CD4-positive, alpha-beta T cell treated with Interleukin-2 at 100 ng/mL for 4 hours (primary cell): ENCODE results near the gene RIPOR1.
"Not testable (repeated sequence)": the region's sequence is repeated elsewhere in the genome, so short reads cannot be mapped to it uniquely, and the experiment has no call there.

ENCODE experiments used
- DNase-seq: peaks from one replicate; pipeline ENCODE4 v3.0.0-alpha.2; 2020; ENCODE audit warnings: low spot score

RIPOR1 gene

GRCh38 chr16:67528222-67528869 lies at the start of gene RIPOR1:
Gene RIPOR1 (plus strand): TSS chr16:67528829. CDS start chr16:67538447, 9,618 bp downstream.
- DNase-seq, result peak; percentile 32

- peak; percentile 98 for DNase-seq
These were observed 47.6 kb upstream of the RIPOR1 start, which contains the start of gene ATP6V0D1 for GRCh38 chr16:67480833-67481560. Gene ATP6V0D1 (minus strand): TSS chr16:67481157. CDS start chr16:67481086, 71 bp downstream.

GRCh38 chr16:67481561-67482232 lies 46.9 kb upstream of the RIPOR1 start:
- DNase-seq, result peak; percentile 29

- DNase-seq, result no peak
These were observed 46.2 kb upstream of the RIPOR1 start for GRCh38 chr16:67482233-67482924.

- no peak for DNase-seq
These were observed 45.5 kb upstream of the RIPOR1 start, which contains the start of gene AGRP for GRCh38 chr16:67483150-67483549. Gene AGRP (minus strand): TSS chr16:67483547. CDS start chr16:67483398, 149 bp downstream.

GRCh38 chr16:67483731-67484525 lies 44.7 kb upstream of the RIPOR1 start:
- DNase-seq, result no peak

GRCh38 chr16:67486805-67487204 lies 41.8 kb upstream of the RIPOR1 start:
- no peak for DNase-seq

GRCh38 chr16:67487561-67487960 lies 41.1 kb upstream of the RIPOR1 start:
- not testable (repeated sequence) for DNase-seq

GRCh38 chr16:67489401-67490083 lies 39.1 kb upstream of the RIPOR1 start:
- DNase-seq, result no peak

GRCh38 chr16:67490335-67491096 lies 38.1 kb upstream of the RIPOR1 start:
- DNase-seq, result no peak

GRCh38 chr16:67499106-67499505 lies 29.5 kb upstream of the RIPOR1 start:
- DNase-seq, result no peak

- DNase-seq, result peak; percentile 74
These were observed 24.3 kb upstream of the RIPOR1 start for GRCh38 chr16:67504031-67505021.

- no peak for DNase-seq
These were observed 22.2 kb upstream of the RIPOR1 start for GRCh38 chr16:67506468-67506867.

- peak; percentile 27 for DNase-seq
These were observed 19.6 kb upstream of the RIPOR1 start for GRCh38 chr16:67509016-67509415.

- DNase-seq, result not testable (repeated sequence)
These were observed 14.7 kb upstream of the RIPOR1 start for GRCh38 chr16:67513892-67514291.

GRCh38 chr16:67514382-67514828 lies 14.2 kb upstream of the RIPOR1 start:
- peak; percentile 85 for DNase-seq

GRCh38 chr16:67516296-67517154 lies 12.1 kb upstream of the RIPOR1 start:
- no peak for DNase-seq

- no peak for DNase-seq
These were observed 11.5 kb upstream of the RIPOR1 start for GRCh38 chr16:67517155-67517445.
